GM19351 (cell line): Measurements from ENCODE around the gene PARD6A.

Experiments
- ATAC-seq: cut with Tn5 transposase; IDR thresholded peaks from one replicate; pipeline ENCODE4 v1.9.1; 2021; ENCODE audit warnings: mild to moderate bottlenecking, moderate library complexity; ENCODE audit not compliant: unreplicated experiment

The PARD6A gene

DNA sequence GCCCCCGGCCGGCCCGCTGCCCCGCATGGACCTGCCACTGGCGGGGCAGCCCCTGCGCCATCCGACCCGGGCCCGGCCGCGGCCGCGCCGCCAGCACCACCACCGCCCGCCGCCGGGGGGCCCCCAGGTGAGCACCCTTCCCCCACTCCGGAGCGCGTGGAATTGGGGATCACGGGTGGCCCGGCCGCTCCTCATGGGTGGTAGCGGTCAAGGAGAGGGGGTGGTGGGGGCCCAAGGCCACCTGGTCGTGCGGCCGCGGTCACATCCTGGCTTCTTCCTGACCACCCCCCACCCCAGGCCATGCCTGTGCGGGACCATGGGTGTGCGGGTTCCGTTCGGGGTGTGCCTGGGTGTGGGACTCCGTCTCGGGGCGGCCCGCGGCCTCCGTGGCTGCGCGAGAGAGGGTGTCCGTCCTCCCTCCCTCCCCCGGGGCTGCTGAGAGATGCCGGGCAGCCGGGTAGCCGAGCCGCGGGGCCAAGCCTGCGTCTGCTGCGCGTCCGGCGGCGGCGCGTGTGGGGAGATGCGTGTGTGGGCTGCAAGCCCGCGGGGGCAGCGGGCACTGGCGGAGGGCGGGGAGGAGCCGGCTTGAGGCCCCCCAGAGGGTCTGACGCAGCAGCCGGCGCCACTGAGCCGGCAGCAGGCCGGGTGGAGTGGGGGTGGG is 7.5 kb upstream of the PARD6A start:
- no peak for ATAC-seq

GRCh38 chr16:67653789-67654402 is 6.9 kb upstream of the PARD6A start:
- ATAC-seq = no peak

DNA sequence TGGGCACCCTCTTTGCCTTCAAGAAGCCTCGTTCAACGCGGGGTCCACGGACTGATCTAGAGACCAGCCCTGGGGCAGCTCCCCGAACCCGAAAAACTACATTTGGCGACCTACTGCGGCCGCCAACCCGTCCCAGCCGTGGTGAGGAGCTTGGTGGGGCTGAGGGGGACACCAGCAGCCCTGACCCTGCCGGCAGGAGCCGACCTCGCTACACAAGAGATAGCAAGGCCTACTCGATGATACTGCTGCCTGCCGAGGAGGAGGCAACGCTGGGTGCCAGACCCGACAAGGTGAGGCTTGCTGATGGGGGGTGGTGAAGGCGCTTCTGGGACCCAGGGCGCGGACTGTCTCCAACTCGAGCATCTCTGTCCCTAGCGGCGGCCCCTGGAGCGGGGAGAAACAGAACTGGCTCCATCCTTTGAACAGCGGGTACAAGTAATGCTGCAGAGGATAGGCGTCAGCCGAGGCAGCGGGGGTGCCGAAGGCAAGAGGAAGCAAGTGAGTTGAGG is 6.3 kb upstream of the PARD6A start:
- no peak for ATAC-seq

DNA sequence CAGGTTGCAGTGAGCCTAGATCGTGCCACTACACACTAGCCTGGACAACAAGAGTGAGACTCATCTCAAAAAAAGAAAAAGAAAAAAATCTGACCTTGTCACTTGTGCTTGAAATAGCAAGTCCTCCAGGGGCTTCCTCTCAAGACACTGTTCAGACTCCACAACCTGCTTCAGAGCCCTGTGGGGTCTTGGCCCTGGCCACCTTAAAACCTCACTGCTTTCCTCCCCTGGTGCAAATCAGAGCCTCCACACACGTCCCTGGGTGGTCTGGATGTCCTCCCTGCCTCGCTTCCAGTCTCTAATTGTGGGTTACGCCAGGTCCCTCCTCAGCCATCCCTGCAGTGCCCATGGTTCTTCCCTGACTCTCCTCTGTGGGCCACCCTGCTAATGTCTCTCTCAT is 5.4 kb upstream of the PARD6A start:
- no peak for ATAC-seq

GRCh38 chr16:67656344-67657016 is 4.3 kb upstream of the PARD6A start:
- no peak for ATAC-seq

DNA sequence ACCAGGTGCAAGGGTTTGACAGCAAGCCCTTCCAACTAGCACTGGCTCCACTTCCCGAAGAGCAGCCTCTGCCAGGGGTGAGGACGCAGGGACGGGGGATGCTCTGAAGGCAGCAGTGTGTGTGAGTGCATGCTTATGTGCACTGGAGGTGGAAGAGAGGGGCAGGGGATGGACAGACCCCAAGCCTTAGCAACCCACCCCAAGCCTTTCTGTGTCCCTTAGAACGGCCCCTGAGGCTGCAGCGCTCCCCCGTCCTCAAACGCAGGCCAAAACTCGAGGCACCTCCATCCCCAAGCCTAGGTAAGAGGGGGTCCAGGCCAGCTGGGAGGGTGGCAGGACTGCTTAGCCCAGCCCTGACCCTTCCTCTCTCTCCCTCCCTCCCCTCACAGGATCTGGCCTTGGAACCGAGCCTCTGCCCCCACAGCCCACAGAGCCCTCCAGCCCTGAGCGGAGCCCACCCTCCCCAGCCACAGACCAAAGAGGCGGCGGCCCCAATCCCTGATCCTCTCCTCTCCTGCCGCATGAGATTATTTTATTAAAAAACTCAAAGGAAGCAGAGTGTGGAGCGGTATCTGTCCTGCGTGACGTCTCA is 3.6 kb upstream of the PARD6A start:
- no peak for ATAC-seq

DNA sequence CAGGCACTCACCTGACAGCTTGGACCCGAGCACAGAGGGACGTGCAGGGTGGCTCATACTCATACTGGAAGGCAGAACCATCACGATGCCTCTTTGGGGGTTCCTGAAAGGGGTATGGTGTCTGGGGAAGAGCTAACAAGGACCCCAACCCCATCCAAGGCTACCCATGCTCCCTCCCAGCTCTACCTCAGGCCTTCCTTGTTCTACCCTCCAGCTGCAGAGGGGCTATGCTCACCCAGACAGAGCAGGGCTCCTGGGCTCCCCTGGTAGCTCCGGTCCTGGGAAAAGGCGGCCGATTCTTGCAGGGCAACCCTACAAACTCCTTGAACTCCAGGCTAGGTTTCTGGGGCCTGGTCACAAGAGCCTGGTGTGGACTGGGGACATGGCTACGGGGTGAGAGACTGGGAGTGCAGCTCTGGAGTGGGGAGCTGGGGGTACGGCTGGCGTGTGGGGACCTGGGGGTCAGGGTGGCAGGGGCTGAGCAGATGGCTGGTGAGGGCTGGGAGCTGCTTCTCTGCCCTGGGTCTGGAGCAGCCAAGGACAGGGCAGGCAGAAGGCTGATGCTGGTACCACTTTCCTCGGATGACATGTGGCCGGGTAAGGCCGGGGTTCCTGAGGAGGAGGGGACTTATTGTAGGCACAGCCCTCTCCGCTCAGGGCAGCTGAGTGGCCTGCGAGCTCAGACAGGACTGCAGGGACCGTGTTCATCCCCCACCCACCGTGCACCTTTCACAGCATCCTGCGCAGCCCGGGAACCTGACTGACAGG is 2.8 kb upstream of the PARD6A start:
- no peak for ATAC-seq

DNA sequence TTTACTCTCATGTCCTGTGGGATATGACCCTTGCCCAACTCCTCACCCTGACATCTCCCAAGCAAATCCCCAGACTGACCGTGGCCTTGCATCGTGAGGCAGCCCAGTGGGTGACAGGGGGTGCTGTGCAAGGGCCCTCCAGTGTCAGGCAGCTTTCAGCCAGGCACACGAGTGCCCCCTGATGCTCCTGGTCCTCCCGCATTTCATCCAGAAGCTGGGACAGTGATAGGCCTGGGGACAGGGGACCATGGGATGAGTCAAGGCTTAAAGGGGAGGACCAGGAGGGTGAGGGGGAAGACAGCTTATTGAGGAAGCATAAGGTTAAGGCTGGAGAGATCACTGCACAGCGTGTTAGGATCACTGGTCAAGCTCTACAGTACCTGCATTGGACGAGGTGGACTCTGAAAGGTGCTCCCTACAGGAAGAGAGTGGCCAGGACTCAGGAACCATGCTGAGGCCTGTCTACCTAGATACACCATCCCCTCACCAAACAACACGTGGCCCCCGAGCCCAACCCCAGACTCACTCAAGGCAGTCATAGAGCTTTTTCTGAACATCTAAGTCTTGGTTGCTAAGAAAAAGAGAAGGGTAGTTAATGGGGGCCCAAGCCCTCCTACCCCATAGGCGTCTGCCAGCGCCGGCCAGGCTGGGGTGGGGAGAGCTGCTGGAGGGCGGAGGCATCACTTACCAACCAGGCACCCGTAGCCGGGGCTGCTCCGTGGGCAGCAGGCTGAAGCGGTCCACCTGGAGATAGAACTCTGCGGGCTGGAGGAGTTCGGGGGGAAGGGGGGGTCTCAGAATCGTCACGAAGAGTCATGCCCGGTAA is 1.7 kb upstream of the PARD6A start:
- no peak for ATAC-seq

GRCh38 chr16:67659675-67660563 is 841 bp upstream of the PARD6A start, which contains the start of gene ACD:
Gene ACD (minus strand): TSS chr16:67660260. CDS start chr16:67660220, 40 bp downstream.
- peak; percentile 45 for ATAC-seq

DNA sequence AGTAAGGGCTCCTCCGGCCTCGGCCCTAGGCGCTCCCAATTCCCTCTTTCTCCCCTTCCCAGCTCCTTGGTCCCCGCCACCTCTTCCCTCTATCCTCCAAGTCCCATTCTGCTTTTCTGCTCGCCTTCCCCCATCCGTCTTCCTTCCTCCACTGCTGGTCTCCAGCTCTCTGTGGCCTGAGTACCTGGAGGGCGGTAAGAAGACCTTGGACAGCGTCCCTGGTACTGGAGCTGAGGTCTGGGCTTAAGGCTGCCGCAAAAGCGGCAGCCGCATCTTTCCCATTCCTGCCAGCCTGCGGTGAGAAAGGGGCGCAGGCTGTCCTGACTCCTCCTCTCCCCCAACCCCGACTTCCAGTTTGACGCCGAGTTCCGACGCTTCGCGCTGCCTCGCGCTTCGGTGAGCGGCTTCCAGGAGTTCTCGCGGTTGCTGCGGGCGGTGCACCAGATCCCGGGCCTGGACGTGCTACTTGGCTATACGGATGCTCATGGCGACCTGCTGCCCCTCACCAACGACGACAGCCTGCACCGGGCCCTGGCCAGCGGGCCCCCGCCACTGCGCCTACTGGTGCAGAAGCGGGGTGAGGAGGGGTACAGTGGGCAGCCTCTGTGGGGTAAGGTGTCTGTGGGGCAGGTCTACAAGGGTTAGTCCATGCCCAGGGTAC is 471 bp downstream of the PARD6A start:
- ATAC-seq = no peak

DNA sequence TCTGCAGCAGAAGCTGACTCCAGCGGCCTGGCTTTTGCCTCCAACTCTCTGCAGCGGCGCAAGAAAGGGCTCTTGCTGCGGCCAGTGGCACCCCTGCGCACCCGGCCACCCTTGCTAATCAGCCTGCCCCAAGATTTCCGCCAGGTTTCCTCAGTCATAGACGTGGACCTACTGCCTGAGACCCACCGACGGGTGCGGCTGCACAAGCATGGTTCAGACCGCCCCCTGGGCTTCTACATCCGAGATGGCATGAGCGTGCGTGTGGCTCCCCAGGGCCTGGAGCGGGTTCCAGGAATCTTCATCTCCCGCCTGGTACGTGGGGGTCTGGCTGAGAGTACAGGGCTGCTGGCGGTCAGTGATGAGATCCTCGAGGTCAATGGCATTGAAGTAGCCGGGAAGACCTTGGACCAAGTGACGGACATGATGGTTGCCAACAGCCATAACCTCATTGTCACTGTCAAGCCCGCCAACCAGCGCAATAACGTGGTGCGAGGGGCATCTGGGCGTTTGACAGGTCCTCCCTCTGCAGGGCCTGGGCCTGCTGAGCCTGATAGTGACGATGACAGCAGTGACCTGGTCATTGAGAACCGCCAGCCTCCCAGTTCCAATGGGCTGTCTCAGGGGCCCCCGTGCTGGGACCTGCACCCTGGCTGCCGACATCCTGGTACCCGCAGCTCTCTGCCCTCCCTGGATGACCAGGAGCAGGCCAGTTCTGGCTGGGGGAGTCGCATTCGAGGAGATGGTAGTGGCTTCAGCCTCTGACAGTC is 1.3 kb downstream of the PARD6A start:
- ATAC-seq = no peak

GRCh38 chr16:67662653-67663010 is 1.9 kb downstream of the PARD6A start:
- no peak for ATAC-seq

GRCh38 chr16:67663151-67663876 is 2.6 kb downstream of the PARD6A start:
- ATAC-seq = no peak

DNA sequence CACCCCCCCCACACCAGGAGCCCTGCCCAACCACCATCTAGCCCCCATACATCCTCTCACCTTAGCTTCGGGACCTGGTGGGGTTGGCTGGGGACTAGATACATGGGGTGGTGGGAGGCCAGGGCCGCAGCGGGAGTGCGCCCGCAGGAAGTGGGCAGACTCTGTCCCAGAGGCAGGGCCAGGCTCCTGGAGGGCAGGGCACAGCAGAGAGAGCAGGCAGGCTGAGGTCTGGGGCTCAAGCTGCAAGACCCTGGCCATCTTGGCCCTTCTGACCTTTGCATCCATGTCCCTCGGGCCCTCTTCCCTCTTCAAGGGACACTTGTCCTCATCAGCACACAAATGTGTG is 3.1 kb downstream of the PARD6A start:
- ATAC-seq = no peak

- no peak for ATAC-seq
Observed at GRCh38 chr16:67664258-67664657, 3.5 kb downstream of the PARD6A start.

DNA sequence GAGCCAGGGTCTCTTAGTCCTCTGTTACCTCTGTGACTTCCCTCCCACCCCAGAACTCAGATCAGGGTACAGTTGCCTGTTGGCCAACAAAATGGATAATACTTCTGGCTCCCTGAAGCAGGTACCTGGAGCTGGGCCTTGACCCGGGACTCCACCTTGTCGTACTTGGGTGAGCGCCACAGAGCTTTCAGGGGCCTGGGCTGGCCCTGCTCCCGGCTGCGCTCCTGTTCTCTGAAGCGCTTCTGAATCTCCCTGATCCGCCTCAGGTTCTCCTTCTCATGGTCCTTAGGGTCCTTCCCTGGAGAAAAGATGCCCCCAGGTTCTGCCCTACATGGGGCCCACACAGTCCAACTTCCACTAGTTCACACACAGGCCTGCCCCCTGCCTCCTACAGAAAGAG is 4.1 kb downstream of the PARD6A start:
- no peak for ATAC-seq

DNA sequence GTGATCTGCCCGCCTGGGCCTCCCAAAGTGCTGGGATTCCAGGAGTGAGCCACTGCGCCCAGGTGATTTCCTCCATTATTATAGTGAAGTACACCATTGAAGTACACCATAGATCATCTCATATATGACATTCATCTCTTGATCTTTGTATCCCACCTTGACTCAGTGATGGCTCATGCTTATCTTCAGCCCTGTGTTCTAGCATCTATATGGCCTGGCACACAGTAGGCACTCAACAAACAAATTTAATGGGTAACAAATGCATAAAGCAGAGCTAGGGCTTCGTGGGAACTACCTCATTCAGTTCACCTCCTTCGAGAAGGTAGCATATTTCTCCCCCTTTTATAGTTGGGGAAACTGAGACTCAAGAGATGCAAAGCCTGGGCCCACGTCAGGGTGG is 4.8 kb downstream of the PARD6A start:
- no peak for ATAC-seq
